ENCODE results near the gene RNF13.

DNA sequence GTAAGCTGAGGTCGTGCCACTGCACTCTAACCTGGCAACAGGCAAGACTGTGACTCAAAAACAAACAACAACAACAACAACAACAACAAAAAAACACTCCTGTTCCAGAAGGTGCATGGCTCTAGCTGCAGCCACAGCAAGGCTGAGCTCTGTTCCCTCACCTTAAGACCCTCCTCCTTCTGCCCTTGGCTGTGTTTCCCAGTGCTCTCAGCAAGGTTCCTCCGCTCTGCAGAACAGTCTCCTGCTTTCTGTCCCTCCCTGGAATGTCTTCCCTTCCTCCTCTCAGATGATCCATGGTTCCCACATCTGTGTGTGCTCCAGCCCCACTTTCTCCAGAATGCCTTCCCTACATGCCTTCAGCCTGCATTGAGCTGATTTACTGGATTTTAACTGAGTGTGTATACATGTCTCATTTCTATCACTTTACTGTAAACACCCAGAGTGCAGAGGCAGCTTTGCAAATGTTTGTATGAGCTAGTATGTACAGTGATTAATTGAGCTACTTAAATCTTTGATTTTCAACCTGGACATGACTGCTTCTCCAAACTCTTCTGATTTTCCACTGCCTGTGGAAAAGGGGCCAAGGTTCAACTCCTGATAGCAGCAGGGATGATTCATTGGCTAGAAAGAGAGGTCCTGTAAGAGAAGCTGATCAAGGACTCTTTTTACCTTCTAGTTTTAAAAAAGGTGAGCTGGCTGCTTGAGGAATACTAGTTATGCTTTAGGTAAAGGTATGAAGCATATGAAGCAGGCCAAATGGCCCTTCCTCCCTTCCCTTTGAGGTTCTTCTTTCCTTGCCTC, 35.4 kb upstream of the RNF13 start:
- TF ChIP-seq, protein P1, sequence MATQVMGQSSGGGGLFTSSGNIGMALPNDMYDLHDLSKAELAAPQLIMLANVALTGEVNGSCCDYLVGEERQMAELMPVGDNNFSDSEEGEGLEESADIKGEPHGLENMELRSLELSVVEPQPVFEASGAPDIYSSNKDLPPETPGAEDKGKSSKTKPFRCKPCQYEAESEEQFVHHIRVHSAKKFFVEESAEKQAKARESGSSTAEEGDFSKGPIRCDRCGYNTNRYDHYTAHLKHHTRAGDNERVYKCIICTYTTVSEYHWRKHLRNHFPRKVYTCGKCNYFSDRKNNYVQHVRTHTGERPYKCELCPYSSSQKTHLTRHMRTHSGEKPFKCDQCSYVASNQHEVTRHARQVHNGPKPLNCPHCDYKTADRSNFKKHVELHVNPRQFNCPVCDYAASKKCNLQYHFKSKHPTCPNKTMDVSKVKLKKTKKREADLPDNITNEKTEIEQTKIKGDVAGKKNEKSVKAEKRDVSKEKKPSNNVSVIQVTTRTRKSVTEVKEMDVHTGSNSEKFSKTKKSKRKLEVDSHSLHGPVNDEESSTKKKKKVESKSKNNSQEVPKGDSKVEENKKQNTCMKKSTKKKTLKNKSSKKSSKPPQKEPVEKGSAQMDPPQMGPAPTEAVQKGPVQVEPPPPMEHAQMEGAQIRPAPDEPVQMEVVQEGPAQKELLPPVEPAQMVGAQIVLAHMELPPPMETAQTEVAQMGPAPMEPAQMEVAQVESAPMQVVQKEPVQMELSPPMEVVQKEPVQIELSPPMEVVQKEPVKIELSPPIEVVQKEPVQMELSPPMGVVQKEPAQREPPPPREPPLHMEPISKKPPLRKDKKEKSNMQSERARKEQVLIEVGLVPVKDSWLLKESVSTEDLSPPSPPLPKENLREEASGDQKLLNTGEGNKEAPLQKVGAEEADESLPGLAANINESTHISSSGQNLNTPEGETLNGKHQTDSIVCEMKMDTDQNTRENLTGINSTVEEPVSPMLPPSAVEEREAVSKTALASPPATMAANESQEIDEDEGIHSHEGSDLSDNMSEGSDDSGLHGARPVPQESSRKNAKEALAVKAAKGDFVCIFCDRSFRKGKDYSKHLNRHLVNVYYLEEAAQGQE (IDR thresholded peaks at IDR 0.05; ENCODE audit: insufficient read depth in 1 of 2, low read depth in 2 of 2, low read length in 2 of 2): no peak
- TF ChIP-seq SIN3A (IDR thresholded peaks at IDR 0.05; ENCODE audit: borderline replicate concordance, insufficient read depth, low read length) (no peak), POLR2AphosphoS5 (IDR thresholded peaks at IDR 0.05; ENCODE audit: low read depth, low read length) (no peak), TAF1 (IDR thresholded peaks at IDR 0.05; ENCODE audit: borderline replicate concordance, insufficient read depth, low read length) (no peak), FOXP2 (optimal IDR thresholded peaks at IDR 0.05; ENCODE audit: borderline replicate concordance, extremely low read depth, extremely low read length, insufficient read depth) (no peak)
